Esophagus mucosa (tissue), 1 donor: ENCODE results near the gene GMIP. TPM values are rescaled to one million over a fixed set of nuclear protein-coding genes. Genes with fewer than 3 reads are reported as not detected.
"Not testable (repeated sequence)": the region's sequence is repeated elsewhere in the genome, so short reads cannot be mapped to it uniquely, and the experiment has no call there.

Experiments
- ATAC-seq: fragments of 200-7000 bp; cut with Tn5 transposase; one replicate; pipeline ENCODE4 v1.9.1; 2020
- total RNA-seq: library from RNA; stranded (reverse); gene quantifications from one replicate; pipeline ENCODE4 v1.2.4, GENCODE V29; 2023
- donor health status: DM: yes; HTN: yes; CAD: no.

The GMIP gene
- total RNA-seq, 1 donor from 2014 or later = 9.4 TPM

DNA sequence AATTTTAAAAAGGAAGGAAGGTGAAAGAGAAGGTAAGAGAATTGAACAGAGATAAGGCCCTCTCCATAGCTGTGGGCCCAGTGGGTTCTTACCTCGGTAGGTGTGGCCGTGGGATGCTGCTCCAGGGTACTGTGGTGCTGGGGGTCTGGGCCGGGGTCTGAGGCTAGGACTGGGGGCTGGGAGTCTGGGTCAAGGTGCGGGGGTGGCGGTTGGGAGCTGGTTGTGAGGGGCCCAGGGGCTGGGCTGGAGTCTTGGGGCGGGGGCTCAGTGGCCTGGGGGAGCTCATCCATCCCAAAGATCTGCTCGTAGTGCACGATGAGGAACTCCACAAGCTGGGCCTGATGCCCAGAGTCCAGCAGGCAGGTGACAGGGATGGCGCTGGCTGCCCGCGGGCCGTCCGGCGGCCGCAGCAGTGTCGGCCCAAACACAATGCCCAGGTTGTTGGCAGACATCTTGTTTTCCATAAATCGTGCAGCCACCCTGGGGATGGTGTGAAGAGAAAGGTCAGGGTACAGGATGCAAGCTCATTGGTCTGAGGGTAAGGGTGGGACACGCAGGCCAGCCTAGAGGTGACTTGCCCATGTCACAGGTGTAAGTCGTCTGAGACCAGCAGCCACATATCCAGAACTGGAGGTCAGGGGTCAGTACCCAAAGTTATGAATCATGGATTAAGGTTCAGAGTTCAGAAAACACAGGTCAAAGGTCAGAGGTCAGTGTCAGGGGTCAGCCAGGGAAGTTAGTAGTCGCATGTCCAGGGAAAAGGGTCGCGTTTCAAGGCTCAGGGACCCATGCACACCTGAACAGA is 9.5 kb downstream of the GMIP start:
- no peak for ATAC-seq

DNA sequence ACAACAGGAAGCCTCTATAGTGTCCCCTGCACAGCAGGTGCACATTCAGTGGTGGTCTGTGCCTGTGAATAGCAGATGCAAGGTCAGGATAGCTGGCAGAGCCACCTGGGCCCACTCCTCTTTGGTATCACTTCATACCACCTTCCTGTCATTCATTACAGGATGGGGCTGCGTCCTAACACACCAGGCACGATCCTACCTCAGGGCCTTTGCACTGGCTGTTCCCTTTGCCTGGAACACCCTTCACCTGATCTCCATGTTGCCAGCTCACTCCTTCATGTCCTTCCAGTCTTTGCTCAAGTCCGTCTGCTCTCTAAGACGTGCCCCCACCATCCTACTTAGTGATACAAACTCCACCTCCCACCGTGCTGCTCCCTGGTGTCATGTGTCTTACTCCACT is 10.8 kb downstream of the GMIP start:
- no peak for ATAC-seq

DNA sequence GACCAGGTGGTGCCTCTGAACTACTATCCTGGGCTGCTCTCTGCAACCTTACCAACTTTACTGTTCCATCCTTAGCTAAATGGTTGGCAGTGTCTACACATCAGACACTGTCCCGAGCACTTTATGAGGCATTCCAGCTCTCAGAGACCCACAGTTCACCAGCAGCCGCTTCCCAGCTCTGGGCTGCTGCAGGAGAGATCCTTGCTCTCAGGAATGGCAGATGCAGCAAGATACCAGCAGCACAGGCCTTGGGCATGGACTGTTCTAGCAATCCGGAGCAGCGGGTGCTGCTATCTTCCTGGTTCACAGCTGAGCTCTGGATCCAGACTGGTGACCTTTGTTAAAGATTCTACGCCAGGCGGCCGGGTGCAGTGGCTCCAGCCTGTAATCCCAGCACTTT is 12.1 kb downstream of the GMIP start:
- no peak for ATAC-seq

DNA sequence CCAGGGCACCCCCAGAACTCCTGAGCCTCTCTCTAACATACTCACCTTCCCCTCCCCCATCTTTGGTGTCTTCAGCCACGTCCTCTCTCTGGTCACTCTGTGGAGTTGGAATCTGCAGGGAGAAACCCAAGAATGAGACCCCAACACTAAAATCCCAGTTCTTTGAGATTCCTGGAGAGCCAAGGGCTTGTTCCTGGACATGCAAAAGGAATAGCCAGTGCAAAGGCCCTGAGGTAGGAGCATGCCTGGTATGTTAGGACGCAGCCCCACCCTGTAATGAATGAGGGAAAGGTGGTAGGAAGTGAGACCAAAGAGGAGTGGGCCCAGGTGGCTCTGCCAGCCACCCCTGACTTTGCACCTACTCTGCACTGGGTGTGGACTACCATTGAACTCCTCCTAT is 13.0 kb downstream of the GMIP start:
- ATAC-seq = no peak

DNA sequence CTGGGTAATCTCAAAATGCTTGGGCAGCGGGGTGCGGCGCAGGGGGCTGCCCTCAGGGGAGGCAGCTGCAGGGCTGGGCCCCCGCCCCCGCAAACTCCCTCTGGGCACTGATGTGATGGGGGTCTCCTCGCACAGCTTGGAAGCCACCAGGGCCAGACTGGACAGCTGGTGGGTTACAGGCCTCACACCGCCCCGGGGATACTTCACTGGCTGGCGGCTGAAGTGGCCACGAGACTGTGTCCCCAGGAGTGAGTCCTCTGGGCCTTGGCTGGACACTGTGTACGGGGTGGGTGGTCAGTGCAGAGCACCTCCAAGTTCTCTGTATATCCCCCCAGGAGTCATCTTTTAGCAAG is 13.4 kb downstream of the GMIP start:
- no peak for ATAC-seq

- ATAC-seq = peak; percentile 80
These were observed 14.8 kb downstream of the GMIP start for GRCh38 chr19:19628501-19629134.

GRCh38 chr19:19627621-19628500 is 15.6 kb downstream of the GMIP start, which contains the start of gene LPAR2:
TSS of gene LPAR2 (minus strand) at chr19:19628220. CDS start at chr19:19627275, 945 bp downstream.
- peak; percentile 89 for ATAC-seq

- no peak for ATAC-seq
These were observed 16.7 kb downstream of the GMIP start for GRCh38 chr19:19626516-19627472.

DNA sequence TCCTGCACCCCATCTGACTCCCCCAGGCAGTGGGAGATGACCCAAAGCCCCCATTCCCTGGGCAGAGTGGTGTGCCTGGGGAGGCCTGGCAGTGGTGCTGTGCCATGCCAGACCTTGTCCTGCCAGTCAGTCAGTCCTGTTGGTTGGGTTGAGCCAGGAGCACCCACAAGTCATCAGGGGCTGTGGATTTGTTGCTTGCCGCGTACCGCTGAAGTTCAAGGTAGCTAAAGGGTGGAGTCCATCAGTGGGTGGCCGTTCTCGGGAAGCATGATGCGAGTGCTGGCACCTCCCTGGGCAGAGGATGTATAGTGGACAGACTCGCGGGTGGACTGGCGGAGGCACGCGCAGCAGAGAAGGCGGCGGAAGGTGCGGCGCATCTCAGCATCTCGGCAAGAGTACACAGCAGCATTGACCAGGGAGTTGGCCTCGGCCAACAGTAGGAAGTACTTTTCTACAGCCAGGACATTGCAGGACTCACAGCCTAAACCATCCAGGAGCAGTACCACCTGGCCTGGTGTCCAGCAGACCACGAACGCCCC is 19.4 kb downstream of the GMIP start:
- ATAC-seq = no peak

DNA sequence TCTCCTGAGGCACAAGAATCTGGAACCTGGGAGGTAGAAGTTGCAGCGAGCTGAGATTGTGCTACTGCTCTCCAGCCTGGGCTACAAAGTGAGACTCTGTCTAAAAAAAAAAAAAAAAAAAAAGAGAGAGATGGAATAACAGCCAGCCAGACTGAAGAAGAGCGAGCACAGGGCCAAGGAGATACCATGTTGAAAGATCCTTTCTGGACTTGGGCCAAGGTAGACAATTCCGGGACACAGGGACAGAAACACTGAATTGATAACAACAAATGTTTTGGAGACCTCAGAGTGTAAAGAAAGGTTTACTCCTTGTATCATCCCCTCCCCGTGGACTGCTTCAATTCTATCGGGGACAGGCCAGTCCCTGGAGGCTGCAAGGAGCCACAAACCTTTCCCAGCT is 20.1 kb downstream of the GMIP start:
- ATAC-seq = no peak

GRCh38 chr19:19619849-19620210 is 23.6 kb downstream of the GMIP start:
- ATAC-seq = no peak

DNA sequence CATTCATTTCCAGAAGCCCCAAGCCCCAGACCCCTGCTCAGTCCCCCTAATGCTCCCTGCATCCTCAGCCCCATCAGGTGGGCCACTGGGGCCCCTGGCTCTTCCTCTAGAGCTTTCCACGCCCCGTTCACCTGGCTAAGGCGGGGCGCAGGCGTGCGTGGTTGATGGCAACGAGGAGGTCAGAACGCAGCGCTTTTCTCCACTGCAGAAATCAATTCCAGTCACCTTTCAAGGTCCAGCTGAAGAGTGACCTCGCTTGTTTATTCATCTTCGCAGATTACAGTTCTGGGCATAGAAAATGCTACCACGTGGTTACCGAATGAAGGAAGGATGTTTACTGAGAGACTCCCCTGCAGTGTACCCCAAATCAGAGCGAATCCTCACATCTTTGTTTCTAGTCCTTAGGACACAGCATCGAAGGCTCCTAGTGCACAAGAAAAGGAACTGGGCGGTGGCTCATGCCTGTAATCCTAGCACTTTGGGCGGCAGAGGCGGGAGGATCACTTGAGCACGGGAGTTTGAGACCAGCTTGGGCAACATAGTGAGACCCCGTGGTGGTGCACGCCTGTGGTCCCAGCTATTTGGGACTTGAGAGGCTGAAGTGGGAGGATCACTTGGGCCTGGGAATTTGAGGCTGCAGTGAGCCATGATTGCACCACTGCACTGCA is 24.1 kb downstream of the GMIP start:
- ATAC-seq = no peak

- peak; percentile 96 for ATAC-seq
These were observed 25.0 kb downstream of the GMIP start, which contains the start of gene PBX4 for GRCh38 chr19:19618219-19619051. TSS of gene PBX4 (minus strand) at chr19:19618687. CDS start at chr19:19618629, 58 bp downstream.

DNA sequence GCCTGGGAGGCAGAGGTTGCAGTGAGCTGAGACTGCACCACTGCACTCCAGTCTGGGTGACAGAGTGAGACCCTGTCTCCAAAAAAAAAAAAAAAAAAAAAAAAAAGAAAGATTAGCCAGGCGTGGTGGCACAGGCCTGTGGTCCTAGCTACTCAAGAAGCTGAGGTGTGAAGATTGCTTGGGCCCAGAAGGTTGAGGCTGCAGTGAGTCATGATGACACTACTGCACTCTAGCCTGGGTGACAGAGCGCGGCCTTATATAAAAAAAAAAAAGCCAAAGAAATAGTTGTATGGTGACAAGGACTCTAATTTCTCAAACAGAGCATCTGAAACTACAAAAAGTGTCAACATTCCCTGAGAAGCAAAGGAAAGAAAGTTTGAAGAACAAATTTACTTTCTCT is 28.4 kb downstream of the GMIP start:
- peak; percentile 36 for ATAC-seq

DNA sequence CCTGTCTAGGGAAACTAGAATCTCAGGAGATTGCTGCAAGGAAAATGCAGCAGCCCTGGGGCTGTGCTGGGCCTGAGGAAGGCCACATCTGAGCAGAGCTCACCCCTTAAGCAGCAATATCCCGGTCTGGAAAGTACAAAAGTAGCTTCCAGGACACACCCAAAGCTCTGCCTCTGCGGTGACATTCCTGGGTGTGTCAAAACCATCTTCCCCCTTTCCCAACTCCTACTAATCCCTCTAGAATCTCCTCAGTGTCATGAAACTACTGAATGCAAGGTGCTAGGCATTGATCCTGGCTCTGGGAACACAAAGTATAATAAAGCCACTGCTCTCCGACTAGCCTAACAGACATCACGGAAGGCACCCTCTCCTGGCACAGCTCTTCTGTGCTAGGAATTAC is 30.0 kb downstream of the GMIP start:
- peak; percentile 63 for ATAC-seq

GRCh38 chr19:19610376-19611202 is 32.9 kb downstream of the GMIP start:
- ATAC-seq = no peak

GRCh38 chr19:19606686-19607085 is 36.8 kb downstream of the GMIP start:
- ATAC-seq = not testable (repeated sequence)

DNA sequence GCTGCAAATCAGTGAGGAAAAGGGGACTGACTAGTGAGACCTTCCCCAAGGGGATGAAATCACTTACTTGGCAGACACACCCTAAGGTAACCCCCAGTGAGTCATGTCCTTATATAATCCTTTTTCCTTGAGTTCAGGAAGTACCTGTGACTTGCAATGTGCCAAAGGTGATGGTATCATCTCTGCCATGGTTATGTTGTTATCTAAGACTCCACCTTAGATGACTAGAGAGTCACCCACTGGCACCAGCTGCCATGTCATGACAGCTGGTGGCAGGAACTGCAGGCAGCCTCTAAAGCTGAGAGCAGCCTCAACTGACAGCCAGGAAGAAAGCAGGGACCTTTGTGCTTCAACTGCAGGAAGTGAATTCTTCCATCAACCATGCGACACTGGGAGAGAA is 37.4 kb downstream of the GMIP start:
- ATAC-seq = peak; percentile 95

GRCh38 chr19:19602713-19603324 is 40.6 kb downstream of the GMIP start:
- ATAC-seq = peak; percentile 15
